HG03439 (cell line): ENCODE data around the gene PLCB1.

ENCODE experiments used
- ATAC-seq: cut with Tn5 transposase; IDR thresholded peaks from one replicate; pipeline ENCODE4 v1.9.1; 2021; ENCODE audit warnings: mild to moderate bottlenecking, moderate library complexity; ENCODE audit not compliant: unreplicated experiment

Gene PLCB1

GRCh38 chr20:8744228-8744844, 612.3 kb downstream of the PLCB1 start:
- ATAC-seq, result no peak

DNA sequence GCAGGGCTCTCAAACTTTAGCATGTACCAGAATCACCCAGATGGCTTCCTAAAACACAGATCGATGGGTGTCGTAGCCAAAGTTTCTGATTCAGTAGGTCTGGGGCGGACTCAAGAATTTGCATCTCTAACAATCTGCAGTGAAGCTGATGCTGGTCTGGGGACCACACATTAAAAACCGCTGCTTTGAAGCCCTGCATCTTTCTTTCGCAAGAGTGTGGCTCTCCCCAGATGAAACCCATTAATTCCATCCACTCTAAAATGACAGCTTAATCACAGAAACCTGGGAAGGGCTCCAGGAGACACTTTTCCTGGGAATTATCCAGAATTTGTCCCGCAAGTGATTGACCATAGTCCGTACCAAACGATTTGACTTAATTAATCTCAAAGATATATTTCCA, 617.0 kb downstream of the PLCB1 start:
- no peak for ATAC-seq

- ATAC-seq, result no peak
Measured at GRCh38 chr20:8749986-8750385, 617.9 kb downstream of the PLCB1 start.

GRCh38 chr20:8755340-8756118, 623.5 kb downstream of the PLCB1 start:
- ATAC-seq, result no peak

- no peak for ATAC-seq
Measured at GRCh38 chr20:8756410-8756809, 624.3 kb downstream of the PLCB1 start.

- ATAC-seq, result no peak
Measured at GRCh38 chr20:8757146-8757545, 625.1 kb downstream of the PLCB1 start.

- ATAC-seq, result no peak
Measured at GRCh38 chr20:8764344-8764962, 632.4 kb downstream of the PLCB1 start.

- ATAC-seq, result no peak
Measured at GRCh38 chr20:8766868-8767390, 634.9 kb downstream of the PLCB1 start.

GRCh38 chr20:8774412-8774811, 642.3 kb downstream of the PLCB1 start:
- no peak for ATAC-seq

GRCh38 chr20:8777911-8778310, 645.8 kb downstream of the PLCB1 start:
- ATAC-seq, result no peak

- ATAC-seq, result no peak
Measured at GRCh38 chr20:8778387-8778786, 646.3 kb downstream of the PLCB1 start.

DNA sequence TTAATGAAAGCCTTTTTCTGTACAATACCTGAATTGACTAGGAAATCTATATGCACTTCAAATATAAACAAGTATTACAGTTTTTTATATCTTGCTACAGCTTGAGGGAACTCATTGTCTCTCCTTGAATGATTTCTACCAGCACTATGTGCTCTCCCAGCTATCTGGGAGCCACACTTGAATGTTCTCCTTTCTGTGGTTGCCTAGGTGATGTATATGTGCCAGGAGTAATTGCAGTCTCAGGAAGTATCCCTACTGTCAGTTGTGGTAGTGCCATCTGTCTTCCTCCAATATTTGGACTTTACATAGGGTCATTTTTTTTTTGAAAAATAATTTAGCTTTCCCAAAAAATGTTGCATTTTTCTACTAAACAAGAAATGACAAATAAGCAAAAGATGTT, 648.8 kb downstream of the PLCB1 start:
- ATAC-seq, result no peak

DNA sequence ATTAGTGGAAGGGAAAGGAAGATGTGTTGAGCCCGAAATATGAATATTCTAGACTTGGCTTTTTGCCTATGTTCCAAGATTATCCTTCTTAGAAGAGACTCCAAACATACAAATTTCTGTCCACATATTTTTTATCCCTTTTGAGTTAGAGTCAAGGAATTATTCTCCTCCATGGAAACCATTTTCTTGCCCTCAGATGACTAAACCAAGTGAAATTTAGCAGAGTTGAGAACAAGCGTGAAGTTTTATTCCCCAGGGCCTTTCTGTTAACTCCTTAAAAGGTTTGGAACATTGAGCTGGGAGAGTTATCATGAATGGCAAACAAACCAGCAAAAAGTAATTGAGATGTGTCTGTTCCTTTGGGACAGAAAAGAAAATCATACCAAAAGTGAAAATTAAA, 650.7 kb downstream of the PLCB1 start:
- ATAC-seq, result no peak

DNA sequence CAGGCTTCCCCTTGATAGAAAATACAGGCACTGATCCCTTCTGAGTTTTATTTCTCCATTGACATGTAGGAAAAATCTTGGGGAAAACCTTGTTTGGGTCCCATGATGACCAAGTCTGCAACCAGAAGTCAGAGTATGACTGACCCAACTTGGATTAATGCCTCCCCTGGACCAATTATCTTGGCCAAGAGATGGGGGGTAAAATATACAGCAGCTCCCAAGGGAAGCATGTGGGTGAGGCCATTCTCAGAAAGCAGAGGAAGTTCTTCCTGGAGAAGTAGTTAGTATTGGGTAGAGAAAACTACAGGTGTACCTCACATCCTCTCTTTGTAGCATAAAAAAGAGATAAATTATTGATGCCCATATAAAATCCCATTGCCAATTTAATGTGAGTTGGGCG, 651.7 kb downstream of the PLCB1 start:
- no peak for ATAC-seq

GRCh38 chr20:8786383-8786782, 654.3 kb downstream of the PLCB1 start:
- no peak for ATAC-seq

- ATAC-seq, result no peak
Measured at GRCh38 chr20:8787090-8787489, 655.0 kb downstream of the PLCB1 start.

DNA sequence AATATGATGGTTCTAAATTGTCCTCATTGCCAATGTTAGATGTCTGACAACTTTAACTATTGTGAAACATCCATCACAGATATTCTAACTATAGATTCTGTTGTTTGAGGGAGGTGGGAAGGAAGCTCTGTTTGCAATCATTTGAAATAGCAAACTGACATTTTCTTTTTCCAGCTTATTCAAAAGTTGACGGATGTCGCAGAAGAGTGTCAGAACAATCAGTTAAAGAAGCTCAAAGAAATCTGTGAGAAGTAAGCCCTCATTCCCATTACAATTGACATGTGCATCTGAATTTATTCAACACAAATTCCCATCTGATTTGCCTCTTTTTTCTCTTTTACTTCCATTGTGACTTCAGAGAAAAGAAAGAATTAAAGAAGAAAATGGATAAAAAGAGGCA, 656.2 kb downstream of the PLCB1 start:
- no peak for ATAC-seq

- ATAC-seq, result no peak
Measured at GRCh38 chr20:8788831-8789230, 656.8 kb downstream of the PLCB1 start.

- no peak for ATAC-seq
Measured at GRCh38 chr20:8790442-8791074, 658.5 kb downstream of the PLCB1 start.

DNA sequence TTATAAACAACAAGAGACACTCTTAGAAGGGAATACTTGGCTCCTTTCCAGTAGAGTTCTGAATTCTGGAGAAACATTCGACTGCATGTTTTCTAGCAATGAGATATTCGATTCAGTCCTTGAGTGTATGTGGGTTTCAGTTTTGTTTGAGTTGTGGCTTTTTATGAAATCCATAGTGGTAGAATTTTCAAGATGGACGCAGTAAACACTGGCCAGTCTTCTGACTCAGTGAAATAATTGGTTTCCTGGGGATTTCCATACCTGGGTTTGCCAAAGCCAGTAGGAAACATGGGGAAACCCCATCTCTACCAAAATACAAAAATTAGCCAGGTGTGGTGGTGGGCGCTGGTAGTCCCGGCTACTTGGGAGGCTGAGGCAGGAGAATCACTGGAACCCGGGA, 663.3 kb downstream of the PLCB1 start:
- ATAC-seq, result no peak

GRCh38 chr20:8796088-8796660, 664.1 kb downstream of the PLCB1 start:
- ATAC-seq, result no peak
